LNCaP clone FGC (cell line): ENCODE data around the gene METTL3.
A peak's percentile ranks its signal among the peaks of the same experiment; 100 is the strongest.

Experiments
- DNase-seq: peaks from one replicate; pipeline ENCODE4 v3.0.0-alpha.2; 2011; ENCODE audit warnings: low read depth
- H3K4me3 ChIP-seq: 2 replicates; pipeline ENCODE4 v1.5.1; 2011; ENCODE audit warnings: mild to moderate bottlenecking, low read depth, low read length, control low read depth
- CTCF ChIP-seq: IDR thresholded peaks from 2 replicates; pipeline ENCODE4 v1.5.1; 2012; ENCODE audit warnings: mild to moderate bottlenecking; ENCODE audit not compliant: control insufficient read depth, insufficient read depth; ENCODE audit errors: extremely low read depth

The METTL3 gene

GRCh38 chr14:21534576-21534975, 23.4 kb upstream of the METTL3 start:
- H3K4me3 ChIP-seq = no peak overlapping the region
- TF ChIP-seq CTCF = no peak
- no peak for DNase-seq

GRCh38 chr14:21533294-21533693, 22.2 kb upstream of the METTL3 start:
- no peak overlapping the region for H3K4me3 ChIP-seq

GRCh38 chr14:21529515-21529914, 18.4 kb upstream of the METTL3 start:
- no peak overlapping the region for H3K4me3 ChIP-seq
- TF ChIP-seq CTCF = no peak
- no peak for DNase-seq

More at GRCh38 chr14:21533294-21533693, 22.2 kb upstream of the METTL3 start:
- no peak for TF ChIP-seq CTCF
- no peak for DNase-seq

GRCh38 chr14:21528381-21529348, 17.5 kb upstream of the METTL3 start:
- no peak for DNase-seq
- H3K4me3 ChIP-seq = no peak overlapping the region
- no peak for TF ChIP-seq CTCF

- TF ChIP-seq CTCF = no peak
- DNase-seq = no peak
- no peak overlapping the region for H3K4me3 ChIP-seq
Observed at GRCh38 chr14:21527318-21527679, 16.2 kb upstream of the METTL3 start.

GRCh38 chr14:21526672-21527317, 15.7 kb upstream of the METTL3 start:
- peak overlapping the region; percentile 65 for H3K4me3 ChIP-seq
- no peak for DNase-seq

More at GRCh38 chr14:21526672-21527317, 15.7 kb upstream of the METTL3 start:
- no peak for TF ChIP-seq CTCF
